Measurements from ENCODE around the gene ASB18.

Gene ASB18

GRCh38 chr2:236208019-236208926, 55.9 kb downstream of the ASB18 start:
- no peak for DNase-seq (ENCODE audit: low read depth in 2 of 2)

GRCh38 chr2:236207472-236207871, 56.7 kb downstream of the ASB18 start:
- no peak for DNase-seq (ENCODE audit: low read depth in 2 of 2)

- no peak for DNase-seq (ENCODE audit: low read depth in 2 of 2)
Measured at GRCh38 chr2:236205867-236206645, 58.1 kb downstream of the ASB18 start.

- DNase-seq (ENCODE audit: low read depth in 2 of 2) = no peak
Measured at GRCh38 chr2:236204953-236205352, 59.3 kb downstream of the ASB18 start.

GRCh38 chr2:236200378-236200777, 63.8 kb downstream of the ASB18 start:
- no peak for DNase-seq (ENCODE audit: low read depth in 2 of 2)

- no peak for DNase-seq (ENCODE audit: low read depth in 2 of 2)
Measured at GRCh38 chr2:236196366-236196765, 67.8 kb downstream of the ASB18 start.

GRCh38 chr2:236195726-236196125, 68.5 kb downstream of the ASB18 start:
- no peak for DNase-seq (ENCODE audit: low read depth in 2 of 2)

- DNase-seq (ENCODE audit: low read depth in 2 of 2) = no peak
Measured at GRCh38 chr2:236194786-236195185, 69.4 kb downstream of the ASB18 start.

GRCh38 chr2:236193026-236193425, 71.2 kb downstream of the ASB18 start:
- no peak for DNase-seq (ENCODE audit: low read depth in 2 of 2)

- DNase-seq (ENCODE audit: low read depth in 2 of 2) = no peak
Measured at GRCh38 chr2:236190674-236191073, 73.5 kb downstream of the ASB18 start.

GRCh38 chr2:236184701-236185100, 79.5 kb downstream of the ASB18 start:
- DNase-seq (ENCODE audit: low read depth in 2 of 2) = no peak

- DNase-seq (ENCODE audit: low read depth in 2 of 2) = peak in 1 of 2 experiments; percentile 25
Measured at GRCh38 chr2:236180831-236181453, 83.3 kb downstream of the ASB18 start.

- DNase-seq (ENCODE audit: low read depth in 2 of 2) = peak; percentile 40 to 46
Measured at GRCh38 chr2:236180076-236180816, 84.0 kb downstream of the ASB18 start.

GRCh38 chr2:236179236-236180075, 84.8 kb downstream of the ASB18 start:
- DNase-seq (ENCODE audit: low read depth in 2 of 2) = no peak

GRCh38 chr2:236178890-236179235, 85.3 kb downstream of the ASB18 start:
- DNase-seq (ENCODE audit: low read depth in 2 of 2) = no peak

- DNase-seq (ENCODE audit: low read depth in 2 of 2) = no peak
Measured at GRCh38 chr2:236177967-236178889, 86.0 kb downstream of the ASB18 start.

- no peak for DNase-seq (ENCODE audit: low read depth in 2 of 2)
Measured at GRCh38 chr2:236177604-236177966, 86.6 kb downstream of the ASB18 start.

GRCh38 chr2:236176951-236177350, 87.3 kb downstream of the ASB18 start:
- DNase-seq (ENCODE audit: low read depth in 2 of 2) = no peak

- DNase-seq (ENCODE audit: low read depth in 2 of 2) = no peak
Measured at GRCh38 chr2:236176417-236176816, 87.8 kb downstream of the ASB18 start.
